IMR-90 (cell line): Measurements from ENCODE around the gene STPG1. TPM values are rescaled to one million over a fixed set of nuclear protein-coding genes. Genes with fewer than 3 reads are reported as not detected.

Experiments used
- ATAC-seq: fragments of 200-7000 bp; cut with Tn5 transposase; 2 replicates; pipeline ENCODE4 v1.9.1; 2020; ENCODE audit warnings: low read depth, mild to moderate bottlenecking, moderate library complexity
- BruUV-seq: library from RNA; stranded (reverse); fragments of 400-500 nt; replicated peaks from 2 replicates; lab custom pipeline; 2021; lab: Mats Ljungman, UMichigan
- CTCF ChIA-PET: fragments of 300-600 bp; formaldehyde crosslinking; extraction: SDS; loops from one replicate; lab custom pipeline; 2021; ENCODE audit warnings: antibody characterized with exemption; lab: Yijun Ruan, JAX
- POLR2A ChIA-PET: fragments of 300-600 bp; sonication (Branson Sonifier 250); formaldehyde crosslinking; loops from one replicate; lab custom pipeline; 2022; ENCODE audit warnings: antibody characterized with exemption; ENCODE audit not compliant: unreplicated experiment; lab: Charles Lee
- DNase-seq: peaks from one replicate; pipeline ENCODE4 v3.0.0; 2013
- H2AFZ ChIP-seq: replicated peaks from 2 replicates; pipeline ENCODE3; 2013; ENCODE audit warnings: low read length, mild to moderate bottlenecking; ENCODE audit not compliant: poor library complexity
- H2AK5ac ChIP-seq: 2 replicates; pipeline ENCODE4 v1.6.1; 2013; ENCODE audit warnings: low read depth, low read length, inconsistent platforms
- H2AK9ac ChIP-seq: replicated peaks from 2 replicates; pipeline ENCODE3; 2013; ENCODE audit warnings: mild to moderate bottlenecking, low read depth, low read length, moderate library complexity; ENCODE audit not compliant: poor library complexity
- H2BK120ac ChIP-seq: 2 replicates; pipeline ENCODE4 v1.6.1; 2013; ENCODE audit warnings: low read depth, low read length, inconsistent platforms
- H2BK15ac ChIP-seq: 3 replicates; pipeline ENCODE4 v1.6.1; 2013; ENCODE audit warnings: low read depth, low read length, inconsistent platforms
- H2BK20ac ChIP-seq: 2 replicates; pipeline ENCODE4 v1.6.1; 2013; ENCODE audit warnings: low read depth, mild to moderate bottlenecking, inconsistent platforms, low read length, moderate library complexity
- H2BK5ac ChIP-seq: 2 replicates; pipeline ENCODE4 v1.6.1; 2013; ENCODE audit warnings: mild to moderate bottlenecking, low read depth, low read length, inconsistent platforms; ENCODE audit not compliant: poor library complexity, severe bottlenecking
- H3K14ac ChIP-seq: replicated peaks from 2 replicates; pipeline ENCODE4 v1.6.1; 2013; ENCODE audit warnings: low read depth, low read length, inconsistent platforms
- H3K18ac ChIP-seq: 2 replicates; pipeline ENCODE4 v1.6.1; 2013; ENCODE audit warnings: low read depth, low read length, control low read depth
- H3K23ac ChIP-seq: 2 replicates; pipeline ENCODE4 v1.6.1; 2013; ENCODE audit warnings: low read depth, low read length, inconsistent platforms
- H3K27ac ChIP-seq: 2 replicates; pipeline ENCODE4 v1.5.1; 2013; ENCODE audit warnings: mild to moderate bottlenecking, control low read depth, low read length; ENCODE audit not compliant: insufficient read depth
- H3K27me3 ChIP-seq: 2 replicates; pipeline ENCODE4 v1.6.1; 2013; ENCODE audit warnings: low read length; ENCODE audit not compliant: control insufficient read depth, insufficient read depth
- H3K36me3 ChIP-seq: 2 replicates; pipeline ENCODE4 v1.6.1; 2013; ENCODE audit warnings: low read length, mixed read lengths; ENCODE audit not compliant: control insufficient read depth, insufficient read depth
- H3K4ac ChIP-seq: 2 replicates; pipeline ENCODE4 v1.6.1; 2013; ENCODE audit warnings: low read depth, low read length, inconsistent platforms
- H3K4me1 ChIP-seq: 2 replicates; pipeline ENCODE4 v1.6.1; 2013; ENCODE audit warnings: low read length, mixed read lengths; ENCODE audit not compliant: control insufficient read depth, insufficient read depth
- H3K4me2 ChIP-seq: 2 replicates; pipeline ENCODE4 v1.6.1; 2013; ENCODE audit warnings: low read depth, mild to moderate bottlenecking, control low read depth, low read length, moderate library complexity
- H3K4me3 ChIP-seq: 2 replicates; pipeline ENCODE4 v1.5.1; 2013; ENCODE audit warnings: low read depth, mild to moderate bottlenecking, control low read depth, low read length, moderate library complexity; ENCODE audit not compliant: insufficient read depth
- H3K56ac ChIP-seq: 2 replicates; pipeline ENCODE4 v1.6.1; 2013; ENCODE audit warnings: low read length, inconsistent platforms; ENCODE audit not compliant: insufficient read depth; ENCODE audit errors: extremely low read depth
- H3K79me1 ChIP-seq, 2 experiments: 2 replicates each; pipeline ENCODE4 v1.6.1; 2013; ENCODE audit warnings: low read length in 2 of 2, inconsistent platforms in 1 of 2, low read depth in 1 of 2
- H3K9ac ChIP-seq: 2 replicates; pipeline ENCODE4 v1.6.1; 2013; ENCODE audit warnings: low read depth, low read length, control low read depth
- H3K9me1 ChIP-seq: 2 replicates; pipeline ENCODE4 v1.6.1; 2013; ENCODE audit warnings: low read length, inconsistent platforms; ENCODE audit not compliant: insufficient read depth
- H3K9me3 ChIP-seq: 2 replicates; pipeline ENCODE4 v1.6.1; 2013; ENCODE audit warnings: low read length; ENCODE audit not compliant: control insufficient read depth, insufficient read depth
- H4K20me1 ChIP-seq: 2 replicates; pipeline ENCODE4 v1.6.1; 2013; ENCODE audit warnings: low read length, inconsistent platforms; ENCODE audit not compliant: insufficient read depth
- H4K5ac ChIP-seq: 2 replicates; pipeline ENCODE4 v1.6.1; 2013; ENCODE audit warnings: mild to moderate bottlenecking, low read depth, low read length, control low read depth
- H4K8ac ChIP-seq, 2 experiments: 2 replicates each; pipeline ENCODE4 v1.6.1; 2013; ENCODE audit warnings: low read depth in 2 of 2, low read length in 2 of 2, control low read depth in 1 of 2, inconsistent platforms in 1 of 2
- H4K91ac ChIP-seq: 2 replicates; pipeline ENCODE4 v1.6.1; 2013; ENCODE audit warnings: low read depth, low read length, inconsistent platforms; ENCODE audit not compliant: insufficient read depth
- BHLHE40 ChIP-seq: fragments of 150-350 bp; IDR thresholded peaks from 2 replicates; pipeline ENCODE4 v1.6.1; 2016; ENCODE audit warnings: mild to moderate bottlenecking, low read depth, low read length
- CEBPB ChIP-seq: IDR thresholded peaks from 2 replicates; pipeline ENCODE4 v1.6.1; 2012; ENCODE audit warnings: low read depth, low read length, improper control_type of control experiment
- CHD1 ChIP-seq: IDR thresholded peaks from 2 replicates; pipeline ENCODE4 v1.6.1; 2012; ENCODE audit warnings: low read depth, low read length, improper control_type of control experiment
- FOS ChIP-seq: fragments of 150-350 bp; IDR thresholded peaks from 2 replicates; pipeline ENCODE4 v1.6.1; 2016; ENCODE audit warnings: low read depth, low read length
- MAFK ChIP-seq: IDR thresholded peaks from 2 replicates; pipeline ENCODE4 v1.6.1; 2012; ENCODE audit warnings: low read depth, low read length, improper control_type of control experiment
- MAZ ChIP-seq: IDR thresholded peaks from 2 replicates; pipeline ENCODE4 v1.6.1; 2012; ENCODE audit warnings: low read depth, mild to moderate bottlenecking, low read length, improper control_type of control experiment, moderate library complexity, borderline replicate concordance
- MXI1 ChIP-seq: IDR thresholded peaks from 2 replicates; pipeline ENCODE4 v1.6.1; 2012; ENCODE audit warnings: low read depth, mild to moderate bottlenecking, low read length, moderate library complexity, borderline replicate concordance
- NFE2L2 ChIP-seq: fragments of 150-350 bp; IDR thresholded peaks from 2 replicates; pipeline ENCODE4 v1.6.1; 2016; ENCODE audit warnings: low read depth, mild to moderate bottlenecking, low read length
- POLR2A ChIP-seq: IDR thresholded peaks from 2 replicates; pipeline ENCODE4 v1.6.1; 2012; ENCODE audit warnings: mild to moderate bottlenecking, low read depth, low read length
- RAD21 ChIP-seq: IDR thresholded peaks from 2 replicates; pipeline ENCODE4 v1.6.1; 2012; ENCODE audit warnings: low read length, improper control_type of control experiment
- RCOR1 ChIP-seq: IDR thresholded peaks from 2 replicates; pipeline ENCODE4 v1.6.1; 2012; ENCODE audit warnings: mild to moderate bottlenecking, low read length, improper control_type of control experiment; ENCODE audit not compliant: insufficient replicate concordance
- RFX5 ChIP-seq: IDR thresholded peaks from 2 replicates; pipeline ENCODE4 v1.8.0; 2012; ENCODE audit warnings: low read depth, mild to moderate bottlenecking, low read length, moderate library complexity
- SMC3 ChIP-seq: fragments of 150-350 bp; IDR thresholded peaks from 2 replicates; pipeline ENCODE4 v1.6.1; 2016; ENCODE audit warnings: low read depth, mild to moderate bottlenecking, antibody characterized with exemption, low read length, moderate library complexity
- WGBS, 2 experiments: methylation state at CpG; one replicate each; pipeline versions ENCODE4 v1.1.5 to v1.1.7; 2013; ENCODE audit warnings: missing lambda C conversion rate in 2 of 2; ENCODE audit not compliant: insufficient read length in 1 of 2; ENCODE audit errors: extremely low coverage in 2 of 2; 5-methylcytosine and 5-hydroxymethylcytosine counted together
- dilution Hi-C: fragments of 300-500 bp; cut with HindIII; formaldehyde crosslinking; loops from one replicate; pipeline ENCODE4 v1.14.3; 2018; ENCODE audit warnings: low sequenced_read_pairs; ENCODE audit not compliant: unreplicated experiment
- in situ Hi-C: fragments of 300-500 bp; cut with MboI; formaldehyde crosslinking; loops from 3 replicates; pipeline ENCODE4 v1.14.3; 2019; ENCODE audit warnings: low sequenced_read_pairs, inconsistent platforms, mixed read lengths
- intact Hi-C: fragments of 100-400 bp; cut with micrococcal nuclease; formaldehyde crosslinking; loops from 2 replicates; pipeline ENCODE4 v1.10.0; 2022
- polyA plus RNA-seq, 3 experiments: library from polyadenylated mRNA; depleted of rRNA; stranded (reverse); fragments of >200 nt; gene quantifications; 2 replicates each; pipeline ENCODE4 v1.2.3, GENCODE V29; 2012; ENCODE audit warnings: low replicate concordance in 1 of 3
- total RNA-seq: library from RNA; depleted of rRNA; stranded (reverse); fragments of >200 nt; gene quantifications from 2 replicates; pipeline ENCODE4 v1.2.3, GENCODE V29; 2012
- TF ChIP-seq, protein P1 (sequence below): fragments of 150-350 bp; IDR thresholded peaks from 2 replicates; pipeline ENCODE4 v1.6.1; 2017; ENCODE audit warnings: mild to moderate bottlenecking, antibody characterized with exemption, low read length, low read depth
- TF ChIP-seq, protein P2 (sequence below): fragments of 150-350 bp; IDR thresholded peaks from 2 replicates; pipeline ENCODE4 v1.6.1; 2016; ENCODE audit warnings: low read depth, mild to moderate bottlenecking, low read length, moderate library complexity, borderline replicate concordance
- TF ChIP-seq, protein P3 (sequence below): conservative IDR thresholded peaks from 2 replicates; pipeline ENCODE4 v1.5.1; 2012; ENCODE audit warnings: mild to moderate bottlenecking, low read depth, low read length, improper control_type of control experiment

The STPG1 gene
- total and polyA plus RNA-seq, 2 of the 4 experiments (the other 2 are of a cell fraction), result 3.0 to 6.5 TPM

DNA sequence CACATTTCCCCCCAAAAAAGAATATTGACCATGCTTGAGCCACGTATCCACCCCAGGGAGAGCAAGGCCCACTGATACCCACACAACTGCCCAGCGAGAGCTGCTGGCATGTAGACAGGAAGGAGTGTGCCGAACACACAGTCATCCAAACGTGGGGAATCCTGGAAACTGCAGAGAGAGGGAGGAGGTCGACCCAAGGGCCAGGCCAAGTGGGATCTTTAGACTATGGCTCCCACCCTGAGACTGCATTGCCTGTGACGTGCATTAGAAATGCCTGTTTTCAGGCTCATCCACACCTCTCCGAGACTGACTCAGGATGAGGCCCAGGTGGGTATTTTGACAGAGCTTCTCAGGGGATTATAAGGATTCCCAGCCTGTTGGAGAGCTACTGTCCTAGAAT is 27.9 kb upstream of the STPG1 start:
- Histone ChIP-seq H3K9ac (no peak overlapping the region), H3K4me2 (no peak overlapping the region), H3K23ac (no peak overlapping the region), H3K9me3 (no peaks in the 10 kb centered on the region), H4K91ac (no peak overlapping the region), H3K79me1 (peaks cover 13 to 21% of the 10 kb centered on the region in 2 experiments; a peak in 3 of 4 replicates), H3K36me3 (peaks cover 15% of the 10 kb centered on the region; the same call in 1 of the 2 replicates), H2AK9ac (no peak overlapping the region), H3K27ac (no peak overlapping the region), H3K18ac (no peak overlapping the region), H3K9me1 (peaks cover 4% of the 10 kb centered on the region; the same call in 1 of the 2 replicates), H3K27me3 (no peaks in the 10 kb centered on the region), H3K4ac (no peak overlapping the region), H2AK5ac (no peak overlapping the region), H3K4me3 (no peak overlapping the region), H4K20me1 (no peaks in the 10 kb centered on the region; the same call in 1 of the 2 replicates), H2BK15ac (no peak overlapping the region), H4K5ac (no peak overlapping the region), H2BK5ac (no peak overlapping the region), H2BK20ac (no peak overlapping the region), H3K56ac (no peak overlapping the region), H4K8ac (no peak overlapping the region), H2BK120ac (no peak overlapping the region), H2AFZ (no peak overlapping the region), H3K14ac (no peak overlapping the region), H3K4me1 (peaks cover 10% of the 10 kb centered on the region)
- dilution Hi-C loops, result no loop called here
- ChIA-PET POLR2A (no interaction called here), CTCF (no interaction called here)
- in situ Hi-C loops, result no loop called here
- WGBS, 2 experiments, result no CpG with 5 or more reads among the region's 7 CpGs
- TF ChIP-seq RFX5, result no peak
- no peak for TF ChIP-seq CHD1
- TF ChIP-seq, protein P1, sequence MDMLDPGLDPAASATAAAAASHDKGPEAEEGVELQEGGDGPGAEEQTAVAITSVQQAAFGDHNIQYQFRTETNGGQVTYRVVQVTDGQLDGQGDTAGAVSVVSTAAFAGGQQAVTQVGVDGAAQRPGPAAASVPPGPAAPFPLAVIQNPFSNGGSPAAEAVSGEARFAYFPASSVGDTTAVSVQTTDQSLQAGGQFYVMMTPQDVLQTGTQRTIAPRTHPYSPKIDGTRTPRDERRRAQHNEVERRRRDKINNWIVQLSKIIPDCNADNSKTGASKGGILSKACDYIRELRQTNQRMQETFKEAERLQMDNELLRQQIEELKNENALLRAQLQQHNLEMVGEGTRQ, result no peak
- no peak for TF ChIP-seq FOS
- TF ChIP-seq CEBPB, result no peak
- no peak for TF ChIP-seq SMC3
- no peak for TF ChIP-seq MXI1
- no peak for TF ChIP-seq NFE2L2
- TF ChIP-seq RCOR1, result no peak
- TF ChIP-seq POLR2A, result no peak
- no peak for TF ChIP-seq MAFK
- TF ChIP-seq BHLHE40, result no peak
- TF ChIP-seq, protein P2, sequence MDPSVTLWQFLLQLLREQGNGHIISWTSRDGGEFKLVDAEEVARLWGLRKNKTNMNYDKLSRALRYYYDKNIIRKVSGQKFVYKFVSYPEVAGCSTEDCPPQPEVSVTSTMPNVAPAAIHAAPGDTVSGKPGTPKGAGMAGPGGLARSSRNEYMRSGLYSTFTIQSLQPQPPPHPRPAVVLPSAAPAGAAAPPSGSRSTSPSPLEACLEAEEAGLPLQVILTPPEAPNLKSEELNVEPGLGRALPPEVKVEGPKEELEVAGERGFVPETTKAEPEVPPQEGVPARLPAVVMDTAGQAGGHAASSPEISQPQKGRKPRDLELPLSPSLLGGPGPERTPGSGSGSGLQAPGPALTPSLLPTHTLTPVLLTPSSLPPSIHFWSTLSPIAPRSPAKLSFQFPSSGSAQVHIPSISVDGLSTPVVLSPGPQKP, result no peak
- TF ChIP-seq RAD21, result no peak
- TF ChIP-seq, protein P3, sequence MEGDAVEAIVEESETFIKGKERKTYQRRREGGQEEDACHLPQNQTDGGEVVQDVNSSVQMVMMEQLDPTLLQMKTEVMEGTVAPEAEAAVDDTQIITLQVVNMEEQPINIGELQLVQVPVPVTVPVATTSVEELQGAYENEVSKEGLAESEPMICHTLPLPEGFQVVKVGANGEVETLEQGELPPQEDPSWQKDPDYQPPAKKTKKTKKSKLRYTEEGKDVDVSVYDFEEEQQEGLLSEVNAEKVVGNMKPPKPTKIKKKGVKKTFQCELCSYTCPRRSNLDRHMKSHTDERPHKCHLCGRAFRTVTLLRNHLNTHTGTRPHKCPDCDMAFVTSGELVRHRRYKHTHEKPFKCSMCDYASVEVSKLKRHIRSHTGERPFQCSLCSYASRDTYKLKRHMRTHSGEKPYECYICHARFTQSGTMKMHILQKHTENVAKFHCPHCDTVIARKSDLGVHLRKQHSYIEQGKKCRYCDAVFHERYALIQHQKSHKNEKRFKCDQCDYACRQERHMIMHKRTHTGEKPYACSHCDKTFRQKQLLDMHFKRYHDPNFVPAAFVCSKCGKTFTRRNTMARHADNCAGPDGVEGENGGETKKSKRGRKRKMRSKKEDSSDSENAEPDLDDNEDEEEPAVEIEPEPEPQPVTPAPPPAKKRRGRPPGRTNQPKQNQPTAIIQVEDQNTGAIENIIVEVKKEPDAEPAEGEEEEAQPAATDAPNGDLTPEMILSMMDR, result no peak
- no peak for TF ChIP-seq MAZ
- BruUV-seq, result no TSS peak
- intact Hi-C loops, result no loop called here
- no peak for DNase-seq
- no peak for ATAC-seq
